ENCODE results near the gene NF2. TPM values are rescaled to one million over a fixed set of nuclear protein-coding genes. Genes with fewer than 3 reads are reported as not detected.

NF2 gene
- total RNA-seq, 1 donor from 2014 or later: 43.9 TPM

DNA sequence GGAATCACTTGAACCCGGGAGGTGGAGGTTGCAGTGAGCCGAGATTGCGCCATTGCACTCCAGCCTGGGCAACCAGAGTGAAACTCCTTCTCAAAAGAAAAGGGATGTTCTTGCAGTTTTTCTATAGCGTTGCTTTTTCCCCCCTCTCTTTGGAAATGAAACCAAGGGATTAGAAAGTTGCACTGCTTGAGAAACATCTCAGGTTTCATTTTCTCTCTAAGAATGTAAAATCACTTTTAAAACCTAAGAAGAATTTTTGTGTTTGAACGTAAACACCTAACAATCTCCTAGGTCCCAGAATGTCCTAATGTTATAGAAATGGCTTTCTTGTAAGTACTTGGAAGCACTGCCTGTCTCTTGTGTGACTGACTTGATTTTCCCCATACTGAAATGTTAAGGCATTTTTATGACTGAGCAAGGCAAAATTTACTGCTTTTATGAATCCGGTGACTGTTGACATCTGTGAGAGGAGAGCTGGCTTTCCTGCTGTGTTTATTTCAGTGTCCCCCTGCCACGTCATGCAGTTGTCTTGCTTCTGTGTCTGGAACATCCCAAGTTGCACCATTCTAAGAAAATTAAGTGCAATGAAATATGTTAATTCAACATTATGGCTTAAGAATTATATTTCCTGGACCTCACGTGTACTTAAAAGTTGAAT, 37.7 kb downstream of the NF2 start:
- Histone ChIP-seq H3K4me1 (no peaks in the 10 kb centered on the region), H3K36me3 (peaks cover 46% of the 10 kb centered on the region), H3K27ac (no peak overlapping the region), H3K27me3 (no peaks in the 10 kb centered on the region), H3K4me3 (no peak overlapping the region), H3K9me3 (no peaks in the 10 kb centered on the region)
- TF ChIP-seq, protein P1, sequence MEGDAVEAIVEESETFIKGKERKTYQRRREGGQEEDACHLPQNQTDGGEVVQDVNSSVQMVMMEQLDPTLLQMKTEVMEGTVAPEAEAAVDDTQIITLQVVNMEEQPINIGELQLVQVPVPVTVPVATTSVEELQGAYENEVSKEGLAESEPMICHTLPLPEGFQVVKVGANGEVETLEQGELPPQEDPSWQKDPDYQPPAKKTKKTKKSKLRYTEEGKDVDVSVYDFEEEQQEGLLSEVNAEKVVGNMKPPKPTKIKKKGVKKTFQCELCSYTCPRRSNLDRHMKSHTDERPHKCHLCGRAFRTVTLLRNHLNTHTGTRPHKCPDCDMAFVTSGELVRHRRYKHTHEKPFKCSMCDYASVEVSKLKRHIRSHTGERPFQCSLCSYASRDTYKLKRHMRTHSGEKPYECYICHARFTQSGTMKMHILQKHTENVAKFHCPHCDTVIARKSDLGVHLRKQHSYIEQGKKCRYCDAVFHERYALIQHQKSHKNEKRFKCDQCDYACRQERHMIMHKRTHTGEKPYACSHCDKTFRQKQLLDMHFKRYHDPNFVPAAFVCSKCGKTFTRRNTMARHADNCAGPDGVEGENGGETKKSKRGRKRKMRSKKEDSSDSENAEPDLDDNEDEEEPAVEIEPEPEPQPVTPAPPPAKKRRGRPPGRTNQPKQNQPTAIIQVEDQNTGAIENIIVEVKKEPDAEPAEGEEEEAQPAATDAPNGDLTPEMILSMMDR (IDR thresholded peaks at IDR 0.05): no peak
- ATAC-seq: no peak
- intact Hi-C loops (cut with DNase I): no loop called here
- no peak for DNase-seq

DNA sequence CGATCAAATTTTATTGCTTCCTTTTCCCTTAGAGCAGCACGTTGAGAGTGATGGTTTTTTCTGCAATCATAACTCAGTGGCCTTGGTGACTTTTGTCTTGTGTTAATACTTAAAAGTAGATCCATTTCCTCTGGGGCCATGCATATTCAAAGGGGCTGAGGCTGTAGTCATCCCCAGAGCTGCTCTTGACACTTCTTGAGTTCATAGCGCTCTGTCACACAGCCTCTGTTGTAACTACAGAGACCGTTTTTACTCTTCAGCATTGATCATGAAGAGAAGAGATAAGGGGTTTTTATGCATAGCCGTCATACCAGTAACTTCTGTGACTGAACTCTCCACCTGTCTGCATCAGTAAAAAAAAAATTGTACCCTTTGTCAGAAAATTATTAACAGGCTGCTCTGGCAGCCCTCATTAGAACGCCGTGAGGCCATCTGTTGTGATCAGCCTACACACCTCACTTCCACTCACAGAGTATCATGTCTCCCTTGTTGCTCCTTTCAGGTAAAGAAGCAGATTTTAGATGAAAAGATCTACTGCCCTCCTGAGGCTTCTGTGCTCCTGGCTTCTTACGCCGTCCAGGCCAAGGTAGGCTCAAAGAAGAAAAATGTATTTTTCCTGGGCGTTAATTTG, 38.4 kb downstream of the NF2 start:
- TF ChIP-seq, protein P1 (IDR thresholded peaks at IDR 0.05): no peak
- intact Hi-C loops (cut with DNase I): no loop called here
- ATAC-seq (no peak), DNase-seq (no peak)
- peaks cover 46% of the 10 kb centered on the region for H3K36me3 ChIP-seq
- H3K27ac ChIP-seq: no peak overlapping the region
- no peak overlapping the region for H3K4me3 ChIP-seq
- no peaks in the 10 kb centered on the region for H3K27me3 ChIP-seq
- no peaks in the 10 kb centered on the region for H3K4me1 ChIP-seq
- H3K9me3 ChIP-seq: no peaks in the 10 kb centered on the region

DNA sequence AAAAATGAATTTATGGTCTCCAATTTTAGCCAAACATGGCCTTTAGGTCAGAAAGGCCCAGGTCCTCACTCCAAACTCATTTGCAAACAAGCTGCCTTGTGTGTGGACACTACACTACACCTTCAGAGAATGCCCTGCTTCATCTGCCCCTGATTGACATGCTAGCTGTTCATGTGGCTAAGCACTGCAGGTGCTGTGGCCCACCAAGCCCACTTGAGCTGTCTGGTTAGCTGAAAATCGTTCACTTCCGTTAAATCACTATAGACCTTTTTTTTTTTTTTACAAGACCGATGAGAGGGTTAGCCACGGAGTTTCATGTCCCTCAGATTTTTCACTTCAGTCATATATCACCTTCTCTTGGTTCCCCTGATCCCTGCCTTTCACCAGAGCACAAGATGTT, 39.3 kb downstream of the NF2 start:
- intact Hi-C loops (cut with DNase I): no loop called here
- no peak for ATAC-seq

DNA sequence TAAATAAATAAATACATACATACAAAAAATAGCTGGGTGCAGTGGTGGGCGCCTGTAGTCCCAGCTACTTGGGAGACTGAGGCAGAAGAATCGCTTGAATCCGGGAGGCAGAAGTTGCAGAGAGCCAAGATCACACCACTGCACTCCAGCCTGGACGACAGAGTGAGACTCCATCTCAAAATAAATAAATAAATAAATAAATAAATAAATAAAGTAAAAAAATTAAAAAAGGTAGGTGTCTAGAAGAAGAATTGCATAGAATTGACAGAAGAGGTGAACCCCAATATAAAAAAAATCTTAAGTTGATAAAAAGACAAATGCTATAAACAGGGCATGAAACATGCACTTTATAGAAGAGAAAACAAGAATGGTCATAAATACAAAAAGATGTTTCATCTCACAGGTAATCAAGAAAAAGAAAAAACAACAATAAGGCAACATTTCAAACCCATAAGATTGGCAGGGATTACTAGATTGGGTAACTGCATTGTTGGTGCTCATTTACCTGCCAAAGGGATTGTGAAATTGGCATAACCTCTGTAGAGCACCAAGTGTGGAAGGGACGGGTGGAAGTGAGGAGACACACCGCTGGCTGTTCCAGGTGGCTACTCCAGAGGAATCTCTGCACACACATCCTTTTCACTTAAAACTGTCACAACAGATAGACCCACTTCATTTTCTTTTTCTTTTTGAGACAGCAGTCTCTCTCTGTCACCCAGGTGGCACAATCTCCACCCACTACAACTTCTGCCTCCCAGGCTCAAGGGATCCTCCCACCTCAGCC, 44.7 kb downstream of the NF2 start:
- H3K36me3 ChIP-seq: peaks cover 7% of the 10 kb centered on the region
- no peak overlapping the region for H3K27ac ChIP-seq
- no peaks in the 10 kb centered on the region for H3K27me3 ChIP-seq
- DNase-seq: no peak
- H3K9me3 ChIP-seq: no peaks in the 10 kb centered on the region
- ATAC-seq: no peak
- intact Hi-C loops (cut with DNase I): no loop called here
- no peak overlapping the region for H3K4me3 ChIP-seq
- TF ChIP-seq, protein P1 (IDR thresholded peaks at IDR 0.05): no peak
- H3K4me1 ChIP-seq: no peaks in the 10 kb centered on the region

More for the DNA sequence above, 39.3 kb downstream of the NF2 start:
- DNase-seq: no peak
- Histone ChIP-seq H3K27me3 (no peaks in the 10 kb centered on the region), H3K9me3 (no peaks in the 10 kb centered on the region), H3K4me1 (no peaks in the 10 kb centered on the region), H3K4me3 (no peak overlapping the region), H3K27ac (no peak overlapping the region), H3K36me3 (peaks cover 37% of the 10 kb centered on the region)
- TF ChIP-seq, protein P1 (IDR thresholded peaks at IDR 0.05): no peak

DNA sequence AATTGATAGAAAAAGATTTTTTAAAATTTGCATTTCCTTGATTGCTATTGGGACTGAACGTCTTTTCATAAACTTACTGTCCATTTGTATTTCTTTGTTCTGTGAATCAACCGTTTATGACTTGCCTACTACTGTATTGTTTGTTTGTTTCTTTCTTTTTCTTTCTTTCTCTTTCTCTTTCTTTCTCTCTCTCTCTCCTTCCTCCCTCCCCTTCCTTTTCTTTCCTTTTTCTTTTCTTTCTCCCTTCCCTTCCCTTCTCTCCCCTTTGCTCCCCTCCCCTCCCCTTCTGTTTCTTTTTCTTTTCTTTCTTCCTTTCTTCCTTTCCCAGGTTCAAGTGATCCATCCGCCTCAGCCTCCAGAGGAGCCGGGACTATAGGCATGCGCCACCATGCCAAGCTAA, 46.9 kb downstream of the NF2 start:
- TF ChIP-seq, protein P1 (IDR thresholded peaks at IDR 0.05): no peak
- Histone ChIP-seq H3K27me3 (no peaks in the 10 kb centered on the region), H3K4me3 (no peak overlapping the region), H3K36me3 (peaks cover 16% of the 10 kb centered on the region), H3K4me1 (no peaks in the 10 kb centered on the region), H3K27ac (no peak overlapping the region), H3K9me3 (no peaks in the 10 kb centered on the region)
- ATAC-seq: no peak
- intact Hi-C loops (cut with DNase I): no loop called here
- no peak for DNase-seq
